NCI-H2107 treated with DMSO at 0.1 percent for 48 hours (cell line): ENCODE measurements around the gene ST6GAL1.
"Not testable (repeated sequence)": the region's sequence is repeated elsewhere in the genome, so short reads cannot be mapped to it uniquely, and the experiment has no call there.

Source experiments
- DNase-seq: peaks from one replicate; lab custom pipeline; 2025; ENCODE audit not compliant: unreplicated experiment; lab: John Stamatoyannopoulos, UW

Gene ST6GAL1

GRCh38 chr3:186939536-186939935 lies 9.2 kb downstream of the ST6GAL1 start:
- DNase-seq: no peak

GRCh38 chr3:186940967-186941366 lies 10.6 kb downstream of the ST6GAL1 start:
- DNase-seq: no peak

- DNase-seq: no peak
Measured at GRCh38 chr3:186942168-186942567, 11.8 kb downstream of the ST6GAL1 start.

- no peak for DNase-seq
Measured at GRCh38 chr3:186945255-186945823, 15.0 kb downstream of the ST6GAL1 start.

- no peak for DNase-seq
Measured at GRCh38 chr3:186946756-186947375, 16.5 kb downstream of the ST6GAL1 start.

GRCh38 chr3:186949281-186949982 lies 19.1 kb downstream of the ST6GAL1 start:
- no peak for DNase-seq

GRCh38 chr3:186950402-186951093 lies 20.2 kb downstream of the ST6GAL1 start:
- DNase-seq: no peak

GRCh38 chr3:186951640-186952552 lies 21.6 kb downstream of the ST6GAL1 start:
- DNase-seq: no peak

GRCh38 chr3:186953011-186953487 lies 22.7 kb downstream of the ST6GAL1 start:
- no peak for DNase-seq

GRCh38 chr3:186953992-186954699 lies 23.8 kb downstream of the ST6GAL1 start:
- DNase-seq: not testable (repeated sequence)

GRCh38 chr3:186955898-186956696 lies 25.8 kb downstream of the ST6GAL1 start:
- no peak for DNase-seq

GRCh38 chr3:186959029-186959624 lies 28.8 kb downstream of the ST6GAL1 start:
- no peak for DNase-seq

- no peak for DNase-seq
Measured at GRCh38 chr3:186960347-186960746, 30.0 kb downstream of the ST6GAL1 start.

- DNase-seq: no peak
Measured at GRCh38 chr3:186962445-186962844, 32.1 kb downstream of the ST6GAL1 start.

- no peak for DNase-seq
Measured at GRCh38 chr3:186963636-186964035, 33.3 kb downstream of the ST6GAL1 start.

GRCh38 chr3:186964071-186964470 lies 33.7 kb downstream of the ST6GAL1 start:
- no peak for DNase-seq

GRCh38 chr3:186964616-186965015 lies 34.3 kb downstream of the ST6GAL1 start:
- no peak for DNase-seq

GRCh38 chr3:186965141-186965879 lies 35.0 kb downstream of the ST6GAL1 start:
- no peak for DNase-seq
